Fibroblast of the aortic adventitia (primary cell): ENCODE results near the gene MMP24. TPM values are rescaled to one million over a fixed set of nuclear protein-coding genes. Genes with fewer than 3 reads are reported as not detected.

ENCODE experiments used
- DNase-seq: peaks from one replicate; pipeline ENCODE4 v3.0.0-alpha.2; 2010; ENCODE audit warnings: low read depth
- H3K4me3 ChIP-seq: 2 replicates; pipeline ENCODE4 v1.5.1; 2011; ENCODE audit warnings: low read depth, mild to moderate bottlenecking, control low read depth, low read length, moderate library complexity
- CTCF ChIP-seq: IDR thresholded peaks from 2 replicates; pipeline ENCODE4 v1.5.1; 2011; ENCODE audit warnings: mild to moderate bottlenecking, low read length, control low read depth, inconsistent platforms; ENCODE audit not compliant: insufficient read depth
- total RNA-seq: library from RNA; depleted of rRNA; stranded (reverse); fragments of >200 nt; gene quantifications from 2 replicates; pipeline ENCODE4 v1.2.3, GENCODE V29; 2012; ENCODE audit warnings: low replicate concordance

The MMP24 gene
- total RNA-seq, 1 donor: 0.81 TPM

GRCh38 chr20:35270021-35270902, 43.8 kb downstream of the MMP24 start:
- no peak for TF ChIP-seq CTCF
- no peak for DNase-seq

GRCh38 chr20:35271073-35271882, 44.8 kb downstream of the MMP24 start:
- TF ChIP-seq CTCF: no peak
- DNase-seq: no peak
- H3K4me3 ChIP-seq: no peak overlapping the region

More at GRCh38 chr20:35270021-35270902, 43.8 kb downstream of the MMP24 start:
- H3K4me3 ChIP-seq: no peak overlapping the region

GRCh38 chr20:35271904-35272303, 45.4 kb downstream of the MMP24 start:
- no peak for TF ChIP-seq CTCF
- peak; percentile 33 for DNase-seq
- H3K4me3 ChIP-seq: no peak overlapping the region

GRCh38 chr20:35273449-35274171, 47.1 kb downstream of the MMP24 start:
- TF ChIP-seq CTCF: no peak
- DNase-seq: no peak
- H3K4me3 ChIP-seq: no peak overlapping the region

- no peak overlapping the region for H3K4me3 ChIP-seq
- no peak for TF ChIP-seq CTCF
- no peak for DNase-seq
Observed at GRCh38 chr20:35274172-35275092, 47.9 kb downstream of the MMP24 start.
